H1 (cell line): ENCODE results near the gene CPLX1. TPM values are rescaled to one million over a fixed set of nuclear protein-coding genes. Genes with fewer than 3 reads are reported as not detected.

Experiments used
- CTCF ChIA-PET: fragments of 300-600 bp; sonication (Branson Sonifier 250); formaldehyde crosslinking; loops from one replicate; lab custom pipeline; 2021; ENCODE audit not compliant: partially characterized antibody; lab: Charles Lee
- POLR2A ChIA-PET: fragments of 300-600 bp; sonication (Branson Sonifier 250); formaldehyde crosslinking; loops from one replicate; lab custom pipeline; 2021; ENCODE audit warnings: inconsistent platforms; ENCODE audit not compliant: partially characterized antibody; lab: Charles Lee
- DNase-seq, 2 experiments: peaks; one replicate each; pipeline versions ENCODE4 v3.0.0 to v3.0.0-alpha.2; 2010 to 2022; ENCODE audit warnings: low spot score in 2 of 2, low read depth in 1 of 2, mixed read lengths in 1 of 2
- FAIRE-seq: peaks from 2 replicates; lab custom pipeline; 2011; peaks lifted over from hg19 to GRCh38; lab: Jason Lieb, UNC
- H2AFZ ChIP-seq: 2 replicates; pipeline ENCODE4 v1.8.1; 2012; ENCODE audit warnings: low read length, inconsistent platforms
- H2AK5ac ChIP-seq: 2 replicates; pipeline ENCODE4 v1.6.1; 2013; ENCODE audit warnings: low read depth, low read length
- H2BK120ac ChIP-seq: replicated peaks from 2 replicates; pipeline ENCODE3; 2013; ENCODE audit warnings: low read depth, low read length, inconsistent platforms
- H2BK12ac ChIP-seq: 2 replicates; pipeline ENCODE4 v1.6.1; 2013; ENCODE audit warnings: low read depth, low read length
- H2BK15ac ChIP-seq: 2 replicates; pipeline ENCODE4 v1.6.1; 2013; ENCODE audit warnings: low read length
- H2BK20ac ChIP-seq: 2 replicates; pipeline ENCODE4 v1.6.1; 2013; ENCODE audit warnings: low read length
- H2BK5ac ChIP-seq: 2 replicates; pipeline ENCODE4 v1.6.1; 2013; ENCODE audit warnings: low read depth, low read length
- H3K14ac ChIP-seq: 2 replicates; pipeline ENCODE4 v1.6.1; 2013; ENCODE audit warnings: inconsistent platforms; ENCODE audit not compliant: insufficient read length
- H3K18ac ChIP-seq: 2 replicates; pipeline ENCODE4 v1.6.1; 2013; ENCODE audit warnings: low read length; ENCODE audit errors: extremely low read depth
- H3K23ac ChIP-seq: 2 replicates; pipeline ENCODE4 v1.6.1; 2013; ENCODE audit warnings: inconsistent platforms; ENCODE audit not compliant: insufficient read length
- H3K23me2 ChIP-seq: 2 replicates; pipeline ENCODE4 v1.6.1; 2013; ENCODE audit warnings: low read depth, low read length
- H3K27ac ChIP-seq: 2 replicates; pipeline ENCODE4 v1.6.1; 2011; ENCODE audit warnings: low read depth, low read length, inconsistent platforms
- H3K27me3 ChIP-seq, 4 experiments: replicated peaks in 1 of 4; 1 replicate in 1 of 4; 2 replicates in 3 of 4; pipeline versions ENCODE4 v1.6.1 to v1.8.1; 2011 to 2013; ENCODE audit warnings: low read length in 3 of 4, mild to moderate bottlenecking in 3 of 4, inconsistent platforms in 2 of 4, mixed read lengths in 2 of 4, moderate library complexity in 1 of 4; ENCODE audit not compliant: control insufficient read depth in 3 of 4, insufficient read depth in 3 of 4; ENCODE audit errors: extremely low read depth in 1 of 4
- H3K36me3 ChIP-seq, 4 experiments: 2 replicates each; pipeline versions ENCODE4 v1.6.1 to v1.8.1; 2011 to 2013; ENCODE audit warnings: mild to moderate bottlenecking in 4 of 4, low read length in 3 of 4, moderate library complexity in 2 of 4, control low read depth in 1 of 4, inconsistent platforms in 1 of 4; ENCODE audit not compliant: insufficient read depth in 4 of 4, control insufficient read depth in 2 of 4
- H3K4ac ChIP-seq: replicated peaks from 2 replicates; pipeline ENCODE3; 2013; ENCODE audit warnings: low read length, low read depth, mixed read lengths, inconsistent platforms; ENCODE audit not compliant: insufficient read length
- H3K4me1 ChIP-seq, 4 experiments: replicated peaks in 1 of 4; 1 replicate in 1 of 4; 2 replicates in 3 of 4; pipeline versions ENCODE4 v1.6.1 to v1.8.1; 2011 to 2013; ENCODE audit warnings: low read length in 3 of 4, inconsistent platforms in 2 of 4, mixed read lengths in 1 of 4; ENCODE audit not compliant: insufficient read depth in 4 of 4, control insufficient read depth in 3 of 4
- H3K4me2 ChIP-seq, 2 experiments: 2 replicates each; pipeline versions ENCODE4 v1.6.1 to v1.8.1; 2011 to 2013; ENCODE audit warnings: low read depth in 2 of 2, low read length in 2 of 2, control low read depth in 1 of 2, inconsistent platforms in 1 of 2, mild to moderate bottlenecking in 1 of 2; ENCODE audit not compliant: insufficient read depth in 1 of 2
- H3K4me3 ChIP-seq, 4 experiments: fragments of 200-600, 300-600 bp in 1 of 4; sonication (generic), shearing (Covaris generic), sonication (Bioruptor Twin) in 1 of 4; 2 replicates each; pipeline versions ENCODE4 v1.5.1 to v1.8.1; 2011 to 2016; ENCODE audit warnings: low read length in 4 of 4, low read depth in 3 of 4, control low read depth in 2 of 4, inconsistent platforms in 2 of 4, mild to moderate bottlenecking in 2 of 4, mixed read lengths in 1 of 4, moderate library complexity in 1 of 4; ENCODE audit not compliant: insufficient read depth in 2 of 4; ENCODE audit errors: extremely low read depth in 1 of 4
- H3K56ac ChIP-seq: replicated peaks from 2 replicates; pipeline ENCODE3; 2013; ENCODE audit warnings: low read depth, mild to moderate bottlenecking, mixed read lengths, low read length, inconsistent platforms; ENCODE audit not compliant: insufficient read length
- H3K79me1 ChIP-seq: 2 replicates; pipeline ENCODE4 v1.6.1; 2013; ENCODE audit warnings: low read depth, low read length, control low read depth
- H3K79me2 ChIP-seq, 2 experiments: 2 replicates each; pipeline versions ENCODE4 v1.6.1 to v1.8.1; 2012 to 2013; ENCODE audit warnings: low read length in 2 of 2, mild to moderate bottlenecking in 2 of 2, inconsistent platforms in 1 of 2; ENCODE audit not compliant: insufficient read depth in 2 of 2, control insufficient read depth in 1 of 2
- H3K9ac ChIP-seq, 4 experiments: replicated peaks in 1 of 4; 1 replicate in 1 of 4; 2 replicates in 3 of 4; pipeline versions ENCODE4 v1.6.1 to v1.8.1; 2011 to 2013; ENCODE audit warnings: low read depth in 3 of 4, low read length in 3 of 4, control low read depth in 2 of 4, mild to moderate bottlenecking in 2 of 4, moderate library complexity in 2 of 4, inconsistent platforms in 1 of 4; ENCODE audit errors: extremely low read depth in 1 of 4
- H3K9me3 ChIP-seq, 2 experiments: 2 replicates each; pipeline versions ENCODE4 v1.6.1 to v1.8.1; 2012 to 2013; ENCODE audit warnings: mild to moderate bottlenecking in 2 of 2, moderate library complexity in 2 of 2, control low read depth in 1 of 2, inconsistent platforms in 1 of 2, low read depth in 1 of 2, low read length in 1 of 2, mixed read lengths in 1 of 2; ENCODE audit not compliant: insufficient read depth in 2 of 2
- H4K20me1 ChIP-seq, 2 experiments: replicated peaks in 1 of 2; 2 replicates each; pipeline versions ENCODE3 to v1.8.1; 2011 to 2013; ENCODE audit warnings: inconsistent platforms in 2 of 2, low read length in 2 of 2, mild to moderate bottlenecking in 1 of 2; ENCODE audit not compliant: insufficient read depth in 2 of 2, control insufficient read depth in 1 of 2
- H4K5ac ChIP-seq: 2 replicates; pipeline ENCODE4 v1.6.1; 2013; ENCODE audit warnings: low read length, low read depth, mixed read lengths, inconsistent platforms; ENCODE audit not compliant: insufficient read length
- H4K8ac ChIP-seq: 2 replicates; pipeline ENCODE4 v1.8.0; 2013; ENCODE audit warnings: mild to moderate bottlenecking, moderate library complexity, low read length, inconsistent platforms; ENCODE audit not compliant: insufficient read depth; ENCODE audit errors: extremely low read depth
- H4K91ac ChIP-seq: replicated peaks from 2 replicates; pipeline ENCODE3; 2013; ENCODE audit warnings: low read length, mixed read lengths, inconsistent platforms; ENCODE audit not compliant: insufficient read length
- CEBPB ChIP-seq: IDR thresholded peaks from 2 replicates; pipeline ENCODE4 v1.6.1; 2012; ENCODE audit warnings: low read depth, low read length
- JUND ChIP-seq: IDR thresholded peaks from 2 replicates; pipeline ENCODE4 v1.6.1; 2011; ENCODE audit warnings: mild to moderate bottlenecking, improper control_type of control experiment, low read length
- RNF2 ChIP-seq: fragments of 200-900, 300-1000 bp; sonication (generic); IDR thresholded peaks from 2 replicates; pipeline ENCODE4 v1.7.1; 2016; ENCODE audit warnings: borderline replicate concordance, low read depth, mild to moderate bottlenecking, antibody characterized with exemption, low read length; ENCODE audit not compliant: poor library complexity, severe bottlenecking; ENCODE audit errors: missing control alignments
- WGBS, 2 experiments: shearing (Covaris generic) in 1 of 2; methylation state at CpG; one replicate each; pipeline versions ENCODE4 v1.1.6 to v1.1.7; 2013 to 2015; ENCODE audit warnings: low lambda C conversion rate in 2 of 2, mixed read lengths in 2 of 2, inconsistent platforms in 1 of 2, low coverage in 1 of 2, missing lambda C conversion rate in 1 of 2; ENCODE audit not compliant: insufficient replicate concordance in 2 of 2, insufficient coverage in 1 of 2, insufficient read length in 1 of 2; ENCODE audit errors: extremely low coverage in 1 of 2, missing lambda C conversion rate in 1 of 2; 5-methylcytosine and 5-hydroxymethylcytosine counted together
- polyA plus RNA-seq, 7 experiments: library from polyadenylated mRNA; depleted of rRNA in 3 of 7; stranded (reverse) in 5 of 7; unstranded in 2 of 7; fragments of >200 nt in 5 of 7; fragments of 200-250 nt in 2 of 7; gene quantifications; 1 replicate in 5 of 7; 2 replicates in 1 of 7; 4 replicates in 1 of 7; pipeline versions ENCODE4 v1.2.1 to v1.2.3, GENCODE V29; 2011 to 2013; ENCODE audit warnings: missing spikeins in 2 of 7, mixed read lengths in 2 of 7
- total RNA-seq: library from RNA; stranded (reverse); fragmentation: NEBNext Ultra II Directional; extraction: Animal tissue kit (Norgen Biotek cat#: 25700); gene quantifications from 2 replicates; pipeline ENCODE4 v1.2.1, GENCODE V29; 2021

The CPLX1 gene
- total and polyA plus RNA-seq, 2 of the 8 experiments (the other 6 are each of a cell fraction or from before 2014, with no cell fraction given), result 0.32 to 0.56 TPM

GRCh38 chr4:860561-860960 is 34.6 kb upstream of the CPLX1 start:
- no peak for DNase-seq
- Histone ChIP-seq H4K5ac (no peak overlapping the region), H2AK5ac (no peak overlapping the region), H3K23ac (no peak overlapping the region), H2BK20ac (no peak overlapping the region), H3K27me3 (no peaks in the 10 kb centered on the region), H3K14ac (no peak overlapping the region), H3K23me2 (no peaks in the 10 kb centered on the region), H4K91ac (no peak overlapping the region), H3K4me2 (no peak overlapping the region), H3K56ac (no peak overlapping the region), H3K36me3 (peaks cover 7 to 30% (median 18%) of the 10 kb centered on the region in 4 experiments)
- ChIA-PET POLR2A (no interaction called here), CTCF (interaction anchor here (0.8 to 1.3 kb wide), 3 partner anchors 15 to 51 kb away, joined by 3 to 4 read pairs (median 3); no protein-coding TSS in a partner anchor)
- TF ChIP-seq RNF2, result no peak
- TF ChIP-seq JUND, result no peak
- TF ChIP-seq CEBPB, result no peak
- TF ChIP-seq, all 59 proteins: peak for 0
- Histone ChIP-seq H3K4me1 (no peaks in the 10 kb centered on the region), H4K8ac (no peak overlapping the region), H3K9ac (no peak overlapping the region), H3K4me3 (no peak overlapping the region), H3K27ac (no peak overlapping the region), H4K20me1 (peaks cover 0 to 4% of the 10 kb centered on the region in 2 experiments), H3K9me3 (no peaks in the 10 kb centered on the region), H2BK12ac (no peak overlapping the region), H2AFZ (no peak overlapping the region), H3K18ac (no peak overlapping the region), H2BK5ac (no peak overlapping the region), H3K4ac (no peak overlapping the region), H3K79me1 (no peaks in the 10 kb centered on the region), H2BK120ac (no peak overlapping the region), H3K79me2 (no peaks in the 10 kb centered on the region), H2BK15ac (no peak overlapping the region)
- WGBS, 2 experiments, result 95% methylated on average over 21 of the region's 21 CpGs; no CpG with 5 or more reads in 1 of the 2 experiments
- FAIRE-seq, result no peak
